ENCODE results near the gene DYRK3. TPM values are rescaled to one million over a fixed set of nuclear protein-coding genes. Genes with fewer than 3 reads are reported as not detected.

DYRK3 gene
- total RNA-seq, 4 donors from 2014 or later: 0.67 to 3.3 (median 0.85) TPM; not detected in 1

DNA sequence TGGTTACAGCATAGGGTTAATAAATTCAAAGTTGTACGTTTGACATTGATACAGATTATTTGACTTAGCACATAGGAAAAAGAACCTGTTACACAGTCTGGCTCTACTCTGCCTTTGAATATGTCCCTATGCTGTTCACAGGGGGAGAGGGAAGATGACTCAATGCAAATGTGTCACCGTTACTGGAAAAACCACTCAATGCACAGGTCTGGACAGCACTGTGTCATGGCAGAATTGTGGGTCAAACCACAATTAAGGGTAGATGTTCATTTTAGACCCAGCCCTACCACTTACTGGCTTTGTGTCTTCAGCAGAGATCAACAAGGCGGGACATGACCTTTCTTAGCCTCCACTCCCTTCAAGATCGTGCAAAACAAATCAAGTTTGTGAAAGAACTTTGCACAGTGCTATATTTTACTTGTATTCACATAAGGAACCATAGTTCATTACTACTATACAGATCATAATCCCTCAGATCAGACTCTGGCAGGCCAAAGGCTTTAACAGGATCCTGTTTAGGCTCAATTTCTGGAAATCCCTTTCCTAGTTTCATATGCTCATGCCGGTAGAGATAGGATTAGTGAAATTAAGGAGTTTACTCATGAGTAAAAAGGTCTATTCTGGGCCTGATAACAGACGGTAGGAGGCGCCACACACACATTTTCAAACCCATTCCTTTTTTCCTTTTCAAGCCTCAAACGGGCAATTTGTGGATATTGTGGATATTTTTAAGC is 45.1 kb upstream of the DYRK3 start:
- peaks cover 0 to 76% (median under 1%) of the 10 kb centered on the region in 3 donors for H3K36me3 ChIP-seq
- TF ChIP-seq, protein P1, sequence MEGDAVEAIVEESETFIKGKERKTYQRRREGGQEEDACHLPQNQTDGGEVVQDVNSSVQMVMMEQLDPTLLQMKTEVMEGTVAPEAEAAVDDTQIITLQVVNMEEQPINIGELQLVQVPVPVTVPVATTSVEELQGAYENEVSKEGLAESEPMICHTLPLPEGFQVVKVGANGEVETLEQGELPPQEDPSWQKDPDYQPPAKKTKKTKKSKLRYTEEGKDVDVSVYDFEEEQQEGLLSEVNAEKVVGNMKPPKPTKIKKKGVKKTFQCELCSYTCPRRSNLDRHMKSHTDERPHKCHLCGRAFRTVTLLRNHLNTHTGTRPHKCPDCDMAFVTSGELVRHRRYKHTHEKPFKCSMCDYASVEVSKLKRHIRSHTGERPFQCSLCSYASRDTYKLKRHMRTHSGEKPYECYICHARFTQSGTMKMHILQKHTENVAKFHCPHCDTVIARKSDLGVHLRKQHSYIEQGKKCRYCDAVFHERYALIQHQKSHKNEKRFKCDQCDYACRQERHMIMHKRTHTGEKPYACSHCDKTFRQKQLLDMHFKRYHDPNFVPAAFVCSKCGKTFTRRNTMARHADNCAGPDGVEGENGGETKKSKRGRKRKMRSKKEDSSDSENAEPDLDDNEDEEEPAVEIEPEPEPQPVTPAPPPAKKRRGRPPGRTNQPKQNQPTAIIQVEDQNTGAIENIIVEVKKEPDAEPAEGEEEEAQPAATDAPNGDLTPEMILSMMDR (IDR thresholded peaks at IDR 0.05): peak in 3 of 6 experiments; percentile 14 to 30 (median 24)
- no peak for TF ChIP-seq POLR2A (IDR thresholded peaks at IDR 0.05)
- no peak overlapping the region for H3K4me3 ChIP-seq
- H3K27me3 ChIP-seq: no peaks in the 10 kb centered on the region
- no peak for DNase-seq
- peak overlapping the region in 1 of 4 donors; percentile 31 for H3K27ac ChIP-seq
- H3K4me1 ChIP-seq: no peaks in the 10 kb centered on the region
- no peaks in the 10 kb centered on the region for H3K9me3 ChIP-seq

DNA sequence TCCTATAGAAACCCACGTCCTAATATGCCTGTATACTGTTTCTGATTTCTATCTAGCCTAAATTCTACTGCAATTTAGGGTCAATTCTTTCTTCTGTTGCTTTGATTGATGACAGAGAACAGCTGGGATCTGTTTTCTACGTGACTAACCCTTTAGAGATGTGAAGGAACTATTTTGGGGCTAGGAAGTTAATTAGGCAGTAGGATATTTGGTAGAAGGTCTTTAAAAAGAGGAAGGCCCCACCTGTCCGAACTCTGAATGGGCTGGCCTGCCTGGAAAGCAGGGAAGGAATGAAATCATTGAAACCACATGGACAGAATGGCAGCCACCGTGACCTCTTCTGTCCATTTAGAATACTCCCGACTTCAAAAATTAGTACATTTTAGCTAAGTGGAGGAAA is 44.1 kb upstream of the DYRK3 start:
- H3K4me1 ChIP-seq: no peaks in the 10 kb centered on the region
- no peak overlapping the region for H3K4me3 ChIP-seq
- no peak overlapping the region for H3K27ac ChIP-seq
- H3K9me3 ChIP-seq: no peaks in the 10 kb centered on the region
- no peak for TF ChIP-seq POLR2A (IDR thresholded peaks at IDR 0.05)
- TF ChIP-seq, protein P1 (IDR thresholded peaks at IDR 0.05): no peak
- DNase-seq: no peak
- H3K27me3 ChIP-seq: no peaks in the 10 kb centered on the region
- H3K36me3 ChIP-seq: peaks cover 0 to 77% (median 4%) of the 10 kb centered on the region in 3 donors

DNA sequence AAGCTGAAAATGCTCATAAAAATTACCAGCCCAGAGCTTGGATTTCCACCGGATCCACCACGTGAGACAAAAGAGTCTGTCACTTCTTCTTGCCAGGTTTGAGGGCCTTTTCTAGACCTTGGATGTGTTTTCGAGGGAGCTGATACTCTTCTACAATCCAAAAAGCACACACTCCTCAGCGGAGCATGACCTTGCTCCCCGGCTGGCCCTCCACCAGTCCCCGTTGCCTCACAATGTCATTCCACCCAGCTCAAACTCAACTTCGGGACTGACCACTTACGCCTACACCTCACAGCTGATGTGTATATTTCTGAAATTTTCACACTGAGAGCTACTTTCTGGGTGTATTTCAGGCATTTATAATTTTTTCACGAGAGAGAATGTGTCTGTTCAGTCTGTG is 43.6 kb upstream of the DYRK3 start:
- Histone ChIP-seq H3K27ac (no peak overlapping the region), H3K36me3 (peaks cover 0 to 79% (median 4%) of the 10 kb centered on the region in 3 donors), H3K27me3 (no peaks in the 10 kb centered on the region), H3K9me3 (no peaks in the 10 kb centered on the region), H3K4me1 (no peaks in the 10 kb centered on the region), H3K4me3 (no peak overlapping the region)
- no peak for TF ChIP-seq POLR2A (IDR thresholded peaks at IDR 0.05)
- TF ChIP-seq, protein P1 (IDR thresholded peaks at IDR 0.05): no peak
- no peak for DNase-seq

DNA sequence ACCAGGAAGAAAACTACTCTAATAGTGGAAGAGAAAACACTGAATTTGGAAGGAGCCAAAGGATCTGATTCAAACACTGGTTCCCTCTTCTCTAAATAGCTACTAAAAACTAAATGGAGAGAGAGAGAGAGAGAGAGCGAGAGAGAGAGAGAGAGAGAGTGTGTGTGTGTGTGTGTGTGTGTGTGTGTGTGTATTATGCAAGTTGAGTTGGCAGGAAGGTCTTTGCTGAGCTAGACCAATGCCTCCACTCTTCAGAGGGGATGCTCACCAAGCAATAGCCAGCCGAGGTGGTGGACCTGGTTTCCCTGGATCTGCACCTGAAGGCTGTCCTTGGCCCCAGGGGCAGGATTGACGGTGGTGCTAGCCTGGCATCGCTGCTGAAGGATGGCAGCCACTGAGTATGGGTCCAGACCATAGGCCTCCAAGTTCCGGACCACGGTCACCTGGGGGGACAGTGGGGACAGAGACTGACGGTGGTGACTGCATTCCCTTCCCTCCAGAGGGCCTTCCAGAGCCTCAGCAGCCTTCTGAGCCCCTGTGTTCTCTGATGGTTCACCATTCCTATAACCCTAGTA is 41.9 kb upstream of the DYRK3 start:
- DNase-seq: no peak
- no peaks in the 10 kb centered on the region for H3K27me3 ChIP-seq
- no peak overlapping the region for H3K4me3 ChIP-seq
- no peaks in the 10 kb centered on the region for H3K4me1 ChIP-seq
- no peak overlapping the region for H3K27ac ChIP-seq
- peaks cover 0 to 80% (median 4%) of the 10 kb centered on the region in 3 donors for H3K36me3 ChIP-seq
- TF ChIP-seq POLR2A (IDR thresholded peaks at IDR 0.05): no peak
- TF ChIP-seq, protein P1 (IDR thresholded peaks at IDR 0.05): no peak
- H3K9me3 ChIP-seq: no peaks in the 10 kb centered on the region

DNA sequence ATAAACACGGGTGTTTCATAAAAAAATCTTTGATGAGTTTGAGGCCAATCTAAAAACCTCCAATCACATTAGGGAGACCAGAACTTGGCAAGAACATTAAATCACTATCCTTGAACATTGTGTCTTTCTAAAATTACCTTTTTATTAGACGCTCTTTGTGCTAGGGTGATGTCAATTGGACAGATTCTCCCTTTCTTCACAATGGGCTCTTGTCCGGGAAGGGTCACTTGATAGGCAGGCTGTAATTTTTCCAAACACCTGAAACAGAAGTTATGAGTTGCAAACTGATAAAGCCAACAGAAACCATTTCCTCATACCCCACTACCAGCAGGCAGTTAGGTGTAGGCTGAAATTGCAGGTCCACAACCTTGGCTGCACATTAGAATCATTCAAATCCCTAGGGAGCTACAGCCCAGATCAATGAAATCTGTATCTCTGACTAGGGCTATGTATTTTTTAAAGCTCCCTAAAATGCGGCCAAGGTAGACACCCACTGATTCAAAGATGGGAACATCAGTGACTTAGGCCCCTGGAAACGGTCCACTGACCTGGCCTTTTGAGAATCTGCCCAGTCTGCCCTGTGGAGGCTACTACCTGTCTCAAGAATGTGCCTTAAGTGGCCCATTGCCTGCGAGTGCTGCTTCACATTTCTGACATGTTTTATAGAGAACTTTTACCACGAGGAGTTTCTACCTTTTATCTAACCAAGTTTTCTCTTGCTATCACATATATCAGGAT is 39.6 kb upstream of the DYRK3 start:
- Histone ChIP-seq H3K27ac (no peak overlapping the region), H3K4me3 (no peak overlapping the region), H3K36me3 (peaks cover 0 to 96% (median 4%) of the 10 kb centered on the region in 3 donors)

More for the DNA sequence above, 39.6 kb upstream of the DYRK3 start:
- no peaks in the 10 kb centered on the region for H3K27me3 ChIP-seq
- TF ChIP-seq, protein P1 (IDR thresholded peaks at IDR 0.05): no peak
- TF ChIP-seq POLR2A (IDR thresholded peaks at IDR 0.05): no peak
- no peaks in the 10 kb centered on the region for H3K4me1 ChIP-seq
- H3K9me3 ChIP-seq: no peaks in the 10 kb centered on the region
- DNase-seq: no peak
